B cell (primary cell): Measurements from ENCODE around the gene LYRM2. TPM values are rescaled to one million over a fixed set of nuclear protein-coding genes. Genes with fewer than 3 reads are reported as not detected.

Experiments
- ATAC-seq: fragments of 200-7000 bp; cut with Tn5 transposase; one replicate; pipeline ENCODE4 v1.10.0; 2021; ENCODE audit warnings: low read depth, mild to moderate bottlenecking, moderate number of reproducible peaks, moderate library complexity
- CTCF ChIA-PET: fragments of 350-600 bp; sonication (Branson Sonifier 250); formaldehyde crosslinking; loops from one replicate; lab custom pipeline; 2021; ENCODE audit warnings: antibody characterized with exemption, inconsistent platforms; lab: Charles Lee
- POLR2A ChIA-PET: fragments of 350-600 bp; sonication (Branson Sonifier 250); formaldehyde crosslinking; loops from one replicate; lab custom pipeline; 2021; ENCODE audit warnings: antibody characterized with exemption; lab: Charles Lee
- DNase-seq: peaks from one replicate; pipeline ENCODE4 v3.0.0; 2013
- H2AFZ ChIP-seq: 2 replicates; pipeline ENCODE4 v1.6.1; 2012; ENCODE audit warnings: mild to moderate bottlenecking, low read depth, low read length; ENCODE audit not compliant: insufficient read depth, poor library complexity, severe bottlenecking
- H3K27ac ChIP-seq, 2 donors: 1 replicate in 1 of 2; 2 replicates in 1 of 2; pipeline ENCODE4 v1.5.1; 2012 to 2013; ENCODE audit warnings: low read length in 2 of 2, mild to moderate bottlenecking in 2 of 2, moderate library complexity in 1 of 2
- H3K27me3 ChIP-seq, 4 experiments: fragments of 200-600 bp in 1 of 4; sonication (generic) in 1 of 4; replicated peaks in 1 of 4; 1 replicate in 2 of 4; 2 replicates in 2 of 4; pipeline versions ENCODE4 v1.6.1 to v1.7.0; 2013 to 2016; ENCODE audit warnings: low read length in 3 of 4, mild to moderate bottlenecking in 2 of 4, mixed read lengths in 1 of 4, moderate library complexity in 1 of 4; ENCODE audit not compliant: insufficient read depth in 4 of 4, control insufficient read depth in 3 of 4; ENCODE audit errors: control extremely low read depth in 1 of 4
- H3K36me3 ChIP-seq, 2 experiments: replicated peaks in 1 of 2; 1 replicate in 1 of 2; 2 replicates in 1 of 2; pipeline versions ENCODE4 v1.6.1 to v1.7.1; 2013; ENCODE audit warnings: low read length in 1 of 2; ENCODE audit not compliant: insufficient read depth in 2 of 2, control insufficient read depth in 1 of 2; ENCODE audit errors: control extremely low read depth in 1 of 2, extremely low read depth in 1 of 2
- H3K4me1 ChIP-seq, 2 donors: fragments of 200-600 bp in 1 of 2; sonication (generic) in 1 of 2; 1 replicate in 1 of 2; 2 replicates in 1 of 2; pipeline versions ENCODE4 v1.5.1 to v1.6.1; 2013 to 2017; ENCODE audit warnings: low read length in 2 of 2; ENCODE audit not compliant: control insufficient read depth in 2 of 2, insufficient read depth in 2 of 2
- H3K4me2 ChIP-seq: replicated peaks from 2 replicates; pipeline ENCODE3; 2012; ENCODE audit warnings: mild to moderate bottlenecking, low read depth, low read length; ENCODE audit not compliant: poor library complexity, severe bottlenecking
- H3K4me3 ChIP-seq, 5 experiments: fragments of 200-600 bp in 1 of 5; sonication (generic) in 1 of 5; 1 replicate in 3 of 5; 2 replicates in 2 of 5; pipeline versions ENCODE4 v1.5.1 to v1.7.0; 2011 to 2016; ENCODE audit warnings: low read length in 4 of 5, mild to moderate bottlenecking in 4 of 5, low read depth in 2 of 5, control low read depth in 1 of 5, moderate library complexity in 1 of 5; ENCODE audit not compliant: insufficient read depth in 1 of 5; ENCODE audit errors: control extremely low read depth in 1 of 5, extremely low read depth in 1 of 5
- H3K79me2 ChIP-seq: fragments of 200-600 bp; sonication (generic); one replicate; pipeline ENCODE4 v1.6.0; 2016; ENCODE audit warnings: low read length; ENCODE audit not compliant: control insufficient read depth, insufficient read depth
- H3K9ac ChIP-seq: fragments of 200-600 bp; sonication (generic); 2 replicates; pipeline ENCODE4 v1.6.1; 2017; ENCODE audit warnings: mild to moderate bottlenecking, low read length, moderate library complexity
- H3K9me3 ChIP-seq, 3 donors: one replicate each; pipeline versions ENCODE4 v1.6.1 to v1.7.1; 2013; ENCODE audit warnings: low read length in 2 of 3; ENCODE audit not compliant: control insufficient read depth in 2 of 3, insufficient read depth in 1 of 3; ENCODE audit errors: control extremely low read depth in 1 of 3
- H4K20me1 ChIP-seq: 2 replicates; pipeline ENCODE4 v1.6.0; 2012; ENCODE audit warnings: mild to moderate bottlenecking, low read length; ENCODE audit not compliant: insufficient read depth, control insufficient read depth, poor library complexity, severe bottlenecking
- H3K27ac Mint-ChIP-seq: one replicate; pipeline ENCODE4 v1.8.0; 2021; ENCODE audit warnings: mixed read lengths
- H3K27me3 Mint-ChIP-seq: one replicate; pipeline ENCODE4 v1.8.0; 2021; ENCODE audit warnings: mixed read lengths
- H3K4me1 Mint-ChIP-seq: one replicate; pipeline ENCODE4 v1.8.0; 2021; ENCODE audit warnings: mixed read lengths
- H3K4me3 Mint-ChIP-seq: one replicate; pipeline ENCODE4 v1.8.0; 2021; ENCODE audit warnings: mixed read lengths
- H3K9me3 Mint-ChIP-seq: one replicate; pipeline ENCODE4 v1.8.0; 2022; ENCODE audit warnings: mixed read lengths; ENCODE audit not compliant: insufficient read depth
- CTCF ChIP-seq: fragments of 200-600 bp; IDR thresholded peaks from one replicate; pipeline ENCODE4 v1.8.0; 2022; ENCODE audit warnings: antibody characterized with exemption, mild to moderate bottlenecking
- EZH2 ChIP-seq: IDR thresholded peaks from 2 replicates; pipeline ENCODE4 v1.6.1; 2012; ENCODE audit warnings: borderline replicate concordance, low read depth, mild to moderate bottlenecking, moderate library complexity, low read length; ENCODE audit not compliant: insufficient read depth, poor library complexity, severe bottlenecking
- WGBS: methylation state at CpG from one replicate; pipeline ENCODE4 v1.1.5; 2013; ENCODE audit warnings: missing lambda C conversion rate; ENCODE audit not compliant: insufficient coverage; 5-methylcytosine and 5-hydroxymethylcytosine counted together
- intact Hi-C: fragments of 100-400 bp; cut with micrococcal nuclease; formaldehyde crosslinking; loops from one replicate; pipeline ENCODE4 v1.10.0; 2022
- polyA plus RNA-seq: library from polyadenylated mRNA; depleted of rRNA; stranded (reverse); fragments of >200 nt; gene quantifications from 2 replicates; pipeline ENCODE4 v1.2.3, GENCODE V29; 2012
- total RNA-seq, 2 donors: library from RNA; stranded (reverse); fragments of 120-200 nt in 1 of 2; gene quantifications; 1 replicate in 1 of 2; 2 replicates in 1 of 2; pipeline versions ENCODE4 v1.2.3 to v1.2.4, GENCODE V29; 2013 to 2022

Gene LYRM2
- total and polyA plus RNA-seq, 2 donors (not counting 1 experiment from before 2014, with no cell fraction given) = 17.6 to 33.7 TPM

- Mint-ChIP-seq H3K4me3 (no peak overlapping the region), H3K27ac (no peak overlapping the region)
- peaks cover 14 to 72% of the 10 kb centered on the region in 2 experiments for H3K36me3 ChIP-seq
Measured at GRCh38 chr6:89657445-89658158, 19.1 kb upstream of the LYRM2 start.

More at GRCh38 chr6:89657445-89658158, 19.1 kb upstream of the LYRM2 start:
- no peaks in the 10 kb centered on the region for H3K79me2 ChIP-seq
- ChIA-PET POLR2A (no interaction called here), CTCF (no interaction called here)
- TF ChIP-seq EZH2 (no peak), CTCF (no peak)
- no peaks in the 10 kb centered on the region for H3K9me3 ChIP-seq
- H3K4me2 ChIP-seq = no peak overlapping the region
- no peak overlapping the region for H2AFZ ChIP-seq
- no peaks in the 10 kb centered on the region for H3K4me1 ChIP-seq
- no peak overlapping the region for H3K4me3 ChIP-seq
- ATAC-seq (no peak), DNase-seq (no peak)
- H3K4me1 Mint-ChIP-seq = no peaks in the 10 kb centered on the region
- intact Hi-C loops = no loop called here
- no peaks in the 10 kb centered on the region for H3K27me3 Mint-ChIP-seq
- no peaks in the 10 kb centered on the region for H4K20me1 ChIP-seq
- WGBS = 90% methylated on average over 4 of the region's 13 CpGs
- no peak overlapping the region for H3K27ac ChIP-seq
- H3K27me3 ChIP-seq = no peaks in the 10 kb centered on the region
- H3K9me3 Mint-ChIP-seq = no peaks in the 10 kb centered on the region
- no peak overlapping the region for H3K9ac ChIP-seq
